ENCODE results near the gene CCDC175.

The CCDC175 gene

DNA sequence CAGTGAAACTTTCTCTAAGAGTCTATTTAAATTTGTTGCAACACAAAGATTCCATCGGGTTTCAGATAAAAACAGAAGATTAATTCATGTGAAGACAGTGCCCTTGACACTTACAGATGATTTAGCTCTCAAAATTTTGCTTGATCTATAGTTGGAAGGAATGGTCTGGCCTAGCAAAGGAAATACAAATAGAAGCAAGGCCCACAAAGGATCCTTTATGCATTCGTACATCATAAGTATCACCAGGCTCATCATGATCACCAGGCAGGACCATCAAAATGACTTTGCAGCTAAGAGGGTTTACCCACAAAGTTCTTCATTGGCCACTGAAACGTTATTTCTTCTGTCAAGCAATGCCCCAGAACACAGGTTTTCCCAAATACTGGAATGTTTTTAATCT lies 67.5 kb downstream of the CCDC175 start:
- H3K9ac ChIP-seq (ENCODE audit: low read length), result no peak overlapping the region

DNA sequence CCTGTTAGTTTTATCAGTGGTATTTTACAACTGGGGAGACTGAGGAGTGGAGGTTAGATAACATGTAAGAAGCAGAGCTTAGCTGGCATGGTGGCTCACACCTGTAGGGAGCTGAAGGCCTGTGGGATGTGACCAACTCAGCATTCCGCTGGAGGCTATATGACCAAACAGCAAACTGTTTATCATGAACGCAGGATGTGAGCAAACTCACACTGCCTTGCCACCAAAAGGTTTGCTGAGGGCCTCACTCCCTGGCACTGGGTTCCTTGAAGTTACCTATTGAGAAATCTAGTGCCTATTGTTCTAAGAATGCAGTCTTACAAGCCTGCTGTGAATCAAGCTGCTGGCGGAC lies 68.9 kb downstream of the CCDC175 start:
- Histone ChIP-seq H3K27me3 (ENCODE audit: control insufficient read depth in 1 of 2, insufficient read depth in 1 of 2, low read length in 2 of 2) (no peaks in the 10 kb centered on the region), H4K91ac (ENCODE audit: low read length) (no peak overlapping the region), H3K14ac (ENCODE audit: low read length in 2 of 2) (no peak overlapping the region), H2AFZ (ENCODE audit: low read depth, low read length) (no peak overlapping the region), H3K18ac (ENCODE audit: low read depth in 1 of 2, low read length in 2 of 2) (no peak overlapping the region), H3K79me1 (replicated peaks; ENCODE audit: low read length, poor library complexity, severe bottlenecking) (peaks cover 2% of the 10 kb centered on the region), H3K23ac (ENCODE audit: low read length in 2 of 2) (no peak overlapping the region), H3K36me3 (ENCODE audit: control insufficient read depth in 1 of 2, insufficient read depth in 2 of 2, low read depth in 1 of 2, low read length in 2 of 2) (peaks cover 0 to 21% of the 10 kb centered on the region in 2 experiments), H3K9ac (ENCODE audit: low read length) (no peak overlapping the region), H4K8ac (ENCODE audit: low read length) (no peak overlapping the region), H2BK120ac (ENCODE audit: low read depth, low read length) (no peak overlapping the region), H3K9me3 (ENCODE audit: control insufficient read depth, low read length) (no peaks in the 10 kb centered on the region), H3K4ac (ENCODE audit: low read depth in 1 of 2, low read length in 2 of 2) (no peak overlapping the region), H3K4me3 (ENCODE audit: insufficient read depth in 1 of 2, low read depth in 1 of 2, low read length in 2 of 2) (no peak overlapping the region), H3K4me2 (ENCODE audit: low read length, poor library complexity, severe bottlenecking) (no peak overlapping the region), H2BK12ac (ENCODE audit: low read length in 2 of 2) (no peak overlapping the region), H3K4me1 (ENCODE audit: control insufficient read depth, insufficient read depth, low read depth, low read length) (peaks cover 3% of the 10 kb centered on the region), H2BK15ac (ENCODE audit: low read depth, poor library complexity, severe bottlenecking) (no peak overlapping the region), H3K27ac (ENCODE audit: low read length, poor library complexity, severe bottlenecking) (no peak overlapping the region), H2AK5ac (ENCODE audit: low read length, severe bottlenecking) (no peak overlapping the region), H2BK5ac (ENCODE audit: low read depth, low read length, poor library complexity, severe bottlenecking) (no peak overlapping the region)
- WGBS, result 100% methylated on average over 3 of the region's 3 CpGs
- no peak for DNase-seq

More for the DNA sequence above, 67.5 kb downstream of the CCDC175 start:
- Histone ChIP-seq H2AFZ (ENCODE audit: low read depth, low read length) (no peak overlapping the region), H3K4me2 (ENCODE audit: low read length, poor library complexity, severe bottlenecking) (no peak overlapping the region), H3K14ac (ENCODE audit: low read length in 2 of 2) (no peak overlapping the region), H4K91ac (ENCODE audit: low read length) (no peak overlapping the region), H3K27ac (ENCODE audit: low read length, poor library complexity, severe bottlenecking) (no peak overlapping the region), H3K23ac (ENCODE audit: low read length in 2 of 2) (no peak overlapping the region), H4K8ac (ENCODE audit: low read length) (no peak overlapping the region), H2BK12ac (ENCODE audit: low read length in 2 of 2) (no peak overlapping the region), H3K18ac (ENCODE audit: low read depth in 1 of 2, low read length in 2 of 2) (no peak overlapping the region), H3K27me3 (ENCODE audit: control insufficient read depth in 1 of 2, insufficient read depth in 1 of 2, low read length in 2 of 2) (no peaks in the 10 kb centered on the region), H2AK5ac (ENCODE audit: low read length, severe bottlenecking) (no peak overlapping the region), H3K4me1 (ENCODE audit: control insufficient read depth, insufficient read depth, low read depth, low read length) (peaks cover 3% of the 10 kb centered on the region), H3K9me3 (ENCODE audit: control insufficient read depth, low read length) (no peaks in the 10 kb centered on the region), H3K4ac (ENCODE audit: low read depth in 1 of 2, low read length in 2 of 2) (no peak overlapping the region), H2BK5ac (ENCODE audit: low read depth, low read length, poor library complexity, severe bottlenecking) (no peak overlapping the region), H3K79me1 (replicated peaks; ENCODE audit: low read length, poor library complexity, severe bottlenecking) (no peaks in the 10 kb centered on the region), H3K4me3 (ENCODE audit: insufficient read depth in 1 of 2, low read depth in 1 of 2, low read length in 2 of 2) (no peak overlapping the region), H3K36me3 (ENCODE audit: control insufficient read depth in 1 of 2, insufficient read depth in 2 of 2, low read depth in 1 of 2, low read length in 2 of 2) (peaks cover 0 to 9% of the 10 kb centered on the region in 2 experiments), H2BK120ac (ENCODE audit: low read depth, low read length) (no peak overlapping the region), H2BK15ac (ENCODE audit: low read depth, poor library complexity, severe bottlenecking) (no peak overlapping the region)
- no peak for DNase-seq
- 90% methylated on average over 3 of the region's 3 CpGs for WGBS

DNA sequence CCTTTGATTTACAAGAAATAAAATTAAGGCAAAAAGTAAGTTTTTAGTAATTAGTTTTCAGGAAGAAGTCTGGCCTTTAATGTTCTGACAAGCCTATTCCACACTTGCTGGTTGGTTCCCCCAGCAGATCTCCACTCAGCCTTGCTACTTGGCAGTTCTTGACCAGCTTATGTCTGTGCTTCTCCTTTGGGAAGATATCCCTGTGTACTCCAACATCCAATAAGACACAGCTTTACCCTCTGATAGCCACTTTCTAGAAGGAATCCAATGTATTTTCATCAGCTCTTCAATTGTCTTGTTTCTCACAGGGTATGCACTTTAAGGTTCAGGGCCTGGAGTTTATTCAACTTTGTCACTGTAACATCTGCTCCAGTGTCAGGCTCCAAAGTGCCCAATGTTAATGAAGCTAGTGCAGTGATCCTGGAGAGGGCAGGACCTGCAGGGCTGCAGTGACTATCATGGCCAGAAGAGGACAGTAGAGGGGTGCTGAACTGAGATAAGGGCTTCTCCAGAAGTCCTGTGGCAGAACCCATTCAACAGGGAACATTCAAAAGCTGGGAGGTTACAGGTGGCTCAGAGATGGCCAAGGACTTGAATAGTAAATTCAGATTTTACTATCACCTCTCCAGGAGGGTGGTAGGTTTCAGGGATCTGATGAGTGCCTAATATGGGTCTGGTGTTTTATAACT lies 69.4 kb downstream of the CCDC175 start:
- peaks cover 2% of the 10 kb centered on the region for H3K4me1 ChIP-seq (ENCODE audit: control insufficient read depth, insufficient read depth, low read depth, low read length)
- H3K27ac ChIP-seq (ENCODE audit: low read length, poor library complexity, severe bottlenecking), result no peak overlapping the region
- H3K4me2 ChIP-seq (ENCODE audit: low read length, poor library complexity, severe bottlenecking), result no peak overlapping the region
- H3K9me3 ChIP-seq (ENCODE audit: control insufficient read depth, low read length), result no peaks in the 10 kb centered on the region
- H3K23ac ChIP-seq (ENCODE audit: low read length in 2 of 2), result no peak overlapping the region
- DNase-seq, result peak; percentile 70
- H4K8ac ChIP-seq (ENCODE audit: low read length), result no peak overlapping the region
- H3K36me3 ChIP-seq (ENCODE audit: control insufficient read depth in 1 of 2, insufficient read depth in 2 of 2, low read depth in 1 of 2, low read length in 2 of 2), result peaks cover 0 to 21% of the 10 kb centered on the region in 2 experiments
- no peak overlapping the region for H2BK120ac ChIP-seq (ENCODE audit: low read depth, low read length)
- no peak overlapping the region for H3K9ac ChIP-seq (ENCODE audit: low read length)
- H3K14ac ChIP-seq (ENCODE audit: low read length in 2 of 2), result no peak overlapping the region
- H2BK12ac ChIP-seq (ENCODE audit: low read length in 2 of 2), result no peak overlapping the region
- no peak overlapping the region for H2AFZ ChIP-seq (ENCODE audit: low read depth, low read length)
- no peak overlapping the region for H2BK15ac ChIP-seq (ENCODE audit: low read depth, poor library complexity, severe bottlenecking)
- H3K79me1 ChIP-seq (replicated peaks; ENCODE audit: low read length, poor library complexity, severe bottlenecking), result peaks cover 2% of the 10 kb centered on the region
- no peak overlapping the region for H3K18ac ChIP-seq (ENCODE audit: low read depth in 1 of 2, low read length in 2 of 2)
- no peak overlapping the region for H2AK5ac ChIP-seq (ENCODE audit: low read length, severe bottlenecking)
- H3K4ac ChIP-seq (ENCODE audit: low read depth in 1 of 2, low read length in 2 of 2), result no peak overlapping the region
- no peaks in the 10 kb centered on the region for H3K27me3 ChIP-seq (ENCODE audit: control insufficient read depth in 1 of 2, insufficient read depth in 1 of 2, low read length in 2 of 2)
- H3K4me3 ChIP-seq (ENCODE audit: insufficient read depth in 1 of 2, low read depth in 1 of 2, low read length in 2 of 2), result no peak overlapping the region
- no peak overlapping the region for H4K91ac ChIP-seq (ENCODE audit: low read length)
- H2BK5ac ChIP-seq (ENCODE audit: low read depth, low read length, poor library complexity, severe bottlenecking), result no peak overlapping the region

DNA sequence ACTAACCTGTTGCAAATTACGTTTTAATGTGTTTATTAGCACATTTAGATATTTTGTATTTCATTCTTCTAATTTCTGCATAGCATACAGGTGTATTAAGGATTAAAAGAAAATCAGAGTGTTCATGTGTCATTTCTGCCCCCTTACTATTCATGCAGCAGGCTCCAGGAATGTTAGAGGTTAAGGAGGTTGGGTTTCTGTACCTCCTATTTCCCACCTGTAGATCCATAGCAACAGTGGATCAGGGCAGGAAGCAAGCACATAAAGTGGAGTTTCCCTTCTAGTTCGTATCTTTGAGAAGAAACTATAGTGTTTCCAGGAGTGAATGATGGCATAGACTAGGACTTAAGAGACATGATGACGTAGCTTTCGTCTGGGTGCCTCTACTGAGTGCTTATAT lies 73.4 kb downstream of the CCDC175 start:
- H3K9ac ChIP-seq (ENCODE audit: low read length), result no peak overlapping the region
- H2BK120ac ChIP-seq (ENCODE audit: low read depth, low read length), result no peak overlapping the region
- H2BK12ac ChIP-seq (ENCODE audit: low read length in 2 of 2), result no peak overlapping the region
- no peak overlapping the region for H4K8ac ChIP-seq (ENCODE audit: low read length)
- H3K27me3 ChIP-seq (ENCODE audit: control insufficient read depth in 1 of 2, insufficient read depth in 1 of 2, low read length in 2 of 2), result no peaks in the 10 kb centered on the region
- H3K4me3 ChIP-seq (ENCODE audit: insufficient read depth in 1 of 2, low read depth in 1 of 2, low read length in 2 of 2), result no peak overlapping the region
- H2BK5ac ChIP-seq (ENCODE audit: low read depth, low read length, poor library complexity, severe bottlenecking), result no peak overlapping the region
- no peak overlapping the region for H3K18ac ChIP-seq (ENCODE audit: low read depth in 1 of 2, low read length in 2 of 2)
- H3K27ac ChIP-seq (ENCODE audit: low read length, poor library complexity, severe bottlenecking), result no peak overlapping the region
- H3K4me1 ChIP-seq (ENCODE audit: control insufficient read depth, insufficient read depth, low read depth, low read length), result no peaks in the 10 kb centered on the region
- no peak overlapping the region for H2AFZ ChIP-seq (ENCODE audit: low read depth, low read length)
- H2AK5ac ChIP-seq (ENCODE audit: low read length, severe bottlenecking), result no peak overlapping the region
- no peak overlapping the region for H3K4me2 ChIP-seq (ENCODE audit: low read length, poor library complexity, severe bottlenecking)
- H3K36me3 ChIP-seq (ENCODE audit: control insufficient read depth in 1 of 2, insufficient read depth in 2 of 2, low read depth in 1 of 2, low read length in 2 of 2), result peaks cover 0 to 46% of the 10 kb centered on the region in 2 experiments
- no peak overlapping the region for H3K23ac ChIP-seq (ENCODE audit: low read length in 2 of 2)
- peaks cover 4% of the 10 kb centered on the region for H3K79me1 ChIP-seq (replicated peaks; ENCODE audit: low read length, poor library complexity, severe bottlenecking)
- WGBS, result 85% methylated on average over 3 of the region's 4 CpGs
- H4K91ac ChIP-seq (ENCODE audit: low read length), result no peak overlapping the region
- H3K4ac ChIP-seq (ENCODE audit: low read depth in 1 of 2, low read length in 2 of 2), result no peak overlapping the region
- H3K9me3 ChIP-seq (ENCODE audit: control insufficient read depth, low read length), result no peaks in the 10 kb centered on the region
- DNase-seq, result no peak
- no peak overlapping the region for H3K14ac ChIP-seq (ENCODE audit: low read length in 2 of 2)
- no peak overlapping the region for H2BK15ac ChIP-seq (ENCODE audit: low read depth, poor library complexity, severe bottlenecking)
